ENCODE results near the gene UGT1A1.
"Not testable (repeated sequence)": the region's sequence is repeated elsewhere in the genome, so short reads cannot be mapped to it uniquely, and the experiment has no call there.

GRCh38 chr2:233751212-233752009, 8.7 kb upstream of the UGT1A1 start:
- TF ChIP-seq CTCF (IDR thresholded peaks at IDR 0.05; ENCODE audit: insufficient read depth, low read length, poor library complexity, severe bottlenecking); EZH2phosphoT487 (conservative IDR thresholded peaks at IDR 0.05; ENCODE audit: low read length): not testable (repeated sequence)
